Left ventricle myocardium inferior (tissue), 1 donor: ENCODE results near the gene TXNDC11. TPM values are rescaled to one million over a fixed set of nuclear protein-coding genes. Genes with fewer than 3 reads are reported as not detected.
A peak's percentile ranks its signal among the peaks of the same experiment; 100 is the strongest.

ENCODE experiments used
- DNase-seq: peaks from one replicate; pipeline ENCODE4 v3.0.0-alpha.2; 2020
- H3K27ac ChIP-seq: fragments of 200-600 bp; replicated peaks from 2 replicates; pipeline ENCODE4 v1.8.0; 2021
- H3K27me3 ChIP-seq: fragments of 200-600 bp; 2 replicates; pipeline ENCODE4 v1.8.0; 2021; ENCODE audit warnings: low read depth
- H3K36me3 ChIP-seq: fragments of 200-600 bp; 2 replicates; pipeline ENCODE4 v1.8.0; 2021
- H3K4me1 ChIP-seq: fragments of 200-600 bp; 2 replicates; pipeline ENCODE4 v1.8.0; 2021
- H3K4me3 ChIP-seq: fragments of 200-600 bp; 2 replicates; pipeline ENCODE4 v1.8.0; 2021; ENCODE audit warnings: mild to moderate bottlenecking, moderate library complexity
- H3K9me3 ChIP-seq: fragments of 200-600 bp; replicated peaks from 2 replicates; pipeline ENCODE4 v1.8.0; 2021
- CTCF ChIP-seq: fragments of 200-600 bp; IDR thresholded peaks from 2 replicates; pipeline ENCODE4 v1.8.0; 2021; ENCODE audit warnings: antibody characterized with exemption, mild to moderate bottlenecking, borderline replicate concordance
- intact Hi-C: fragments of 100-400 bp; cut with micrococcal nuclease; formaldehyde crosslinking; loops from one replicate; pipeline ENCODE4 v1.11.0; 2022
- total RNA-seq: library from RNA; stranded (reverse); fragmentation: NEBNext Ultra II Directional; extraction: Animal tissue kit (Norgen Biotek cat#: 25700); gene quantifications from one replicate; pipeline ENCODE4 v1.2.1, GENCODE V29; 2021
- donor health status: DM: no; HTN: yes; CAD: no; lungs with severe emphysema.

TXNDC11 gene
- total RNA-seq, 1 donor from 2014 or later = 23.9 TPM

DNA sequence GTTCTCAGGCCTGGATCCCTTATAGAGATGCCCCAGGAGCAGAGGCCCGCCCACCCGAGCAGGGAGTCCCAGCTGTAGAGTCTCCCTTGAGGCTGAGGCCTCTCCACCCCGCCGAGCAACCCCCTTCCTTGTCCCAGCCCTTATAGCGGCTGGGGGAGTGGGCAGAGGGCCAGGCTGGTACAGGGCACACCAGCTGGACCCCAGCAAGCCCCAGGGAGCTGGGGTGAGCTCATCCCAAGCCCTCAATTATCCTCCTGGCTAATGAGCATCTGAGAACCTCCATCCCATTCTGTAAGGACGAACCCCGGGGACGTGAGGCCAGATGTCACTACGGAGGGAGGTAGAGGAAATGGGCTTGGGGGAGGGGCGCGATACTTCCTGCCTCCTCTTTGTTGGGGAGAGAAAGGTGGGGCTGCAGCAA lies 77.6 kb downstream of the TXNDC11 start:
- Histone ChIP-seq H3K27ac (no peak overlapping the region), H3K27me3 (no peaks in the 10 kb centered on the region), H3K4me3 (no peak overlapping the region), H3K4me1 (peaks cover 34% of the 10 kb centered on the region), H3K9me3 (no peaks in the 10 kb centered on the region), H3K36me3 (no peaks in the 10 kb centered on the region)
- DNase-seq = no peak
- intact Hi-C loops = no loop called here
- TF ChIP-seq CTCF = no peak

DNA sequence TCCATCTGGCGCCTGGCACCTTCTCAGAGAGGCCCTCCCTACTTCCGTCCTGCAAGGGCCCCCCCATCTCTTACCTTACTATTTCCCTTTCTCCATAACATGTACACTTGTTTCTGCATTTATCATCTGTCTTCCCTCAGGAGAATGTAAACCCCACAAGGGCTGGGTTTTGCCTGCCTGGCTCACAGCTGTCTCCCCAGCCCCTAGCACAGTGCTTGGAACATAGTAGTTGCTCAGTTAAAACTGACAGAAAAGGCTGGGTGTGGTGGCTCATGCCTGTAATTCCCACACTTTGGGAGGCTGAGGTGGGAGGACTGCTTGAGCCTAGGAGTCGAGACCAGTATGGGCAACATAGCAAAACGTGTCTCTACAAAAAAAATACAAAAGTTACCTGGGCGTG lies 80.1 kb downstream of the TXNDC11 start:
- Histone ChIP-seq H3K4me3 (no peak overlapping the region), H3K9me3 (no peaks in the 10 kb centered on the region), H3K36me3 (no peaks in the 10 kb centered on the region), H3K27me3 (no peaks in the 10 kb centered on the region), H3K4me1 (peaks cover 27% of the 10 kb centered on the region), H3K27ac (no peak overlapping the region)
- DNase-seq = no peak
- intact Hi-C loops = no loop called here
- TF ChIP-seq CTCF = no peak

- no peak for DNase-seq
- no peak overlapping the region for H3K4me3 ChIP-seq
- intact Hi-C loops = no loop called here
- no peak overlapping the region for H3K27ac ChIP-seq
- no peaks in the 10 kb centered on the region for H3K27me3 ChIP-seq
- H3K36me3 ChIP-seq = no peaks in the 10 kb centered on the region
- H3K9me3 ChIP-seq = no peaks in the 10 kb centered on the region
- peaks cover 26% of the 10 kb centered on the region for H3K4me1 ChIP-seq
- no peak for TF ChIP-seq CTCF
Measured at GRCh38 chr16:11660565-11660964, 82.1 kb downstream of the TXNDC11 start.

DNA sequence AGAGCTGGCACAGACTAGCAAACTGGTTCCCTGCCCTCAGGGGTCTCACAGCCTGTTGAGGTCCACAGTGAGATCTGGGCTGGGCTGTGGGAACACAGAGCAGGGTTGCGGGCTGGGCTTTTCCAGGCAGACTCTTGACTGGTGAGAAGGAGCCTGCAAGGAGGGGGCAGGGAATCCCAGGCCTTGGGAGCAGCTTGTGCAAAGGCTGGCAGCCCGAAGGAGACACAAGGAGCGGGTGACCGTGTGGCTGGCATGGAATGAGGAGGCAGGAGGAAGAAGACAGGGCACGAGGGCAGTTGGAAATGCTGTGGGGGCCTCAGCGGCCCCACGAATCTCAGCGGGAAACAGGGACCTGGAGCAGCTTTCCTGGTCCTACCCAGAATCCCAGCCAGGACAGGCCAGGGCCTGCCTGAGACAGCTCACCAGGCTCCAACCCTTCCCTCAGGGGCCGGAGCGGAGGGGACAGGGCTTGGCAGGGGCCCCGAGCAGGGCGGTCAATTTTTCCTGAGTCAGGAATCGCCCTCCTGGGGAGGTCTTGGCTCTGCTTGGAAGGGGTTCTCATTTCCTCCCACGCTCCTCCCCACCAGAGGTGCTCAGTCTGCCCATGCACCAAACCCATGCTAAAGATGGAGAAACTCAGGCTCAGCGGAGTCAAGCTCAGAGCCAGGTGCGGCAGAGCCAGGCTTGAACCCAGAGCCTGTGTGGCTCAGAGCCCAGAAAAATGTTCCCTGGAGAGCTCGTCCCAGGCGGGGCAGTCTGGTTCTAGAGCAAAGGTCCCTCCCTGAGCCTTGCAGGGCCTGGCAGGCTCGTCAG lies 83.6 kb downstream of the TXNDC11 start:
- intact Hi-C loops = no loop called here
- no peaks in the 10 kb centered on the region for H3K27me3 ChIP-seq
- no peak overlapping the region for H3K4me3 ChIP-seq
- no peak for TF ChIP-seq CTCF
- H3K36me3 ChIP-seq = no peaks in the 10 kb centered on the region
- H3K27ac ChIP-seq = peak overlapping the region; percentile 27
- H3K9me3 ChIP-seq = no peaks in the 10 kb centered on the region
- no peak for DNase-seq
- peaks cover 13% of the 10 kb centered on the region for H3K4me1 ChIP-seq

- TF ChIP-seq CTCF = no peak
- no peak for DNase-seq
- Histone ChIP-seq H3K9me3 (no peaks in the 10 kb centered on the region), H3K27me3 (no peaks in the 10 kb centered on the region), H3K27ac (no peak overlapping the region), H3K4me3 (no peak overlapping the region), H3K4me1 (peaks cover 13% of the 10 kb centered on the region), H3K36me3 (no peaks in the 10 kb centered on the region)
- intact Hi-C loops = no loop called here
Measured at GRCh38 chr16:11657556-11657955, 85.1 kb downstream of the TXNDC11 start.
